GM18519 (cell line): Measurements from ENCODE around the gene FBXW4.
"Not testable (repeated sequence)": the region's sequence is repeated elsewhere in the genome, so short reads cannot be mapped to it uniquely, and the experiment has no call there.

ENCODE experiments used
- ATAC-seq: cut with Tn5 transposase; IDR thresholded peaks from one replicate; pipeline ENCODE4 v1.9.1; 2021; ENCODE audit warnings: mild to moderate bottlenecking, moderate library complexity; ENCODE audit not compliant: unreplicated experiment, low FRiP score

Gene FBXW4

DNA sequence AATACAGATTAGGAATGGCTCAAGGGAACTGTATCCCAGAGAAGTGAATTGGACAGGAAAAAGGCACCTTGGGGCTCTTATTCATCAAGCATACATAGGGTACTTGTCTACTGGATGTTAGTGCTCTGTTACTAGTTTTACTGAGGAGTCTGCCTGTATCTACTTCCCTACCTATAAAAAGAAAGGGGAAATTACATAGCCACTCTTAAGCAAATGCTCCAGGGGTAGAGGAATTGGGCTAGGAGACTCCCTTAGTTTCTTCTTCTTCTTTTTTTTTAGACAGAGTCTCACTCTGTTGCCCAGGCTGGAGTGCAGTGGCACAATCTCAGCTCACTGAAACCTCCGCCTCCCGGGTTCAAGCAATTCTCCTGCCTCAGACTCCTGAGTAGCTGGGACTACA lies 101.6 kb downstream of the FBXW4 start:
- ATAC-seq: not testable (repeated sequence)

DNA sequence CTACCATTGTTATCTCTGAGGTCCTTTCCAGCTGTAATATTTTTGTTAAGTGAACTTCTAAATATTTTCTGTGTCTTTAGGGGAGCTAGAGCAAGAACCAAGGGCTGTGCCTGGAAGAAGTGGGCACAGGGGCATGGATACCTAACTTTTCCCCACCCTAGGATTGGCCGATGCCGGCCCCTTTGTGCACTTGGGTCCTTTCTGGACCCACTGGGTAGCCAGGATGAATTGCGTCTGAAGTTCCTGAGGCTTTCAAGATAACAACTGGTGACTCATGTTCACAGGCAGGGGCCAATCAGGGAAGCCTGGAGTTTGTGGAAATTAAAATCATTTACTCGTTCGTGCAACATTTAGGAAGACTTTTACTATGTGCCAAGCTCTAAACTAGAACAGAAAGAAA lies 106.1 kb downstream of the FBXW4 start:
- no peak for ATAC-seq

DNA sequence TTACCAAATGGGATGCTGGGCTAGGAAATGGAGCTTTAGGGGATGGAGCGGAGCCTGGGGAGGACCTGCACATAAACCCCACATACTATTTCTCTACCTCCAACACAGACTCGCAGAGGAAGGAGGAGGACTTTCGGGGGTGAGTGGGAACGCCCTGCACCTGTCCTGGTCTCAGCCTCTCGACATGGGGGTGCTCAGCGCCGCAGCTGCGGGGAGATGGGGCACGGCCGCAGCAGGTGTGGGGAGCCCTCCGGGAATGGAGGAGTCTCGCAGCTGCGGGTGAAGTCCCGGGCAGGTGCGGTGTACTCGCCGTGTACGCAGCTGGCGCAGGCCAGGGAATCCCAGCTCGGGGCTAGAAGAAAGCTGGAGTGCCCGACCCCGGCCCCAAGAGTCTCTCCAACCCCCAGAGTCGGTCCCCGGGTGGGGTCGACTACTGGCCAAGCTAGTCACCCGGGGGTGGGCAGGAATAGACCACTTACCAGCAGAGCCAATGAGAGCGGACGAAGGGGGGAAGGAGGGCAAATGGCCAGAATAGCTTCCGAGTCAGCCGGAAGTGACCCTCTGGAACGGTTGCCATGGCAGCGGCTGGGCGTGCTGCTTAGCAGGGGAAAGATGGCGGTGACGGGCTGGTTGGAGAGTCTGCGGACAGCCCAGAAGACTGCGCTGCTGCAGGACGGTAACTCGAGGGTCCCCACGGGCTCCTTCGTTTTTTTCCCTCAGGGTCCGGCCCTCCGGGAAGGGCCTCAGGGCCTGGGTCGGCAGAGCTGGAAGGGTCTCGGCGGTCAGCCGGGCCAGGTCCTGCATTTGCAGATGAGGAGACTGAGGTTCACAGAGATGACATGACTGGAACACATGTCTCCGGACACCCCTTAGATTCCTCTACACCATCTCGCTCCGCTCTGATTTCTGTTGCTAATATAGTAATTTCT lies 107.0 kb downstream of the FBXW4 start, which contains the start of the genes DPCD and POLL:
Gene DPCD (plus strand): TSS at position 597 of the 929 bp plus-strand sequence. CDS start 16 bp downstream, at position 613.
Gene POLL (minus strand): TSS at position 533 of the 929 bp plus-strand sequence. CDS start 897 bp downstream, outside the sequence.
- peak; percentile 76 for ATAC-seq

DNA sequence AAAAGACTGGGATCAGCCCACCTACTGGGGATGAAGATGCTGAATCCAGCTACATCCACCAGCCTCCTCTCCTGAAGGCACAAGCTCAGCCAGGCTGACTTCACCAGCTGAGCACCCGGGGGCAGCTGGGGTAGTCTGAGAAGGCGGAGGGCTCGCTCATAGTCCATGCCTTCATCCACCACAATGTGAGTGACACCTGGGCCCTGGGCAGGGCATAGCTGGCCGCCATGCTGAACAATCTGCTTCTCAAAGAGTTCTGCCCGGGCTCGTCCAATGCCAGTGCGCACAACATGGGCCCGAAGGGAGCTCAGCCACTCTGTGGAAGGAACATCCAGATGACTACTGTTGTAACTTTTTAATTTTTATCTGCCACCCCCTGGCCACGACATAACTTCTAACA lies 109.1 kb downstream of the FBXW4 start:
- ATAC-seq: no peak

DNA sequence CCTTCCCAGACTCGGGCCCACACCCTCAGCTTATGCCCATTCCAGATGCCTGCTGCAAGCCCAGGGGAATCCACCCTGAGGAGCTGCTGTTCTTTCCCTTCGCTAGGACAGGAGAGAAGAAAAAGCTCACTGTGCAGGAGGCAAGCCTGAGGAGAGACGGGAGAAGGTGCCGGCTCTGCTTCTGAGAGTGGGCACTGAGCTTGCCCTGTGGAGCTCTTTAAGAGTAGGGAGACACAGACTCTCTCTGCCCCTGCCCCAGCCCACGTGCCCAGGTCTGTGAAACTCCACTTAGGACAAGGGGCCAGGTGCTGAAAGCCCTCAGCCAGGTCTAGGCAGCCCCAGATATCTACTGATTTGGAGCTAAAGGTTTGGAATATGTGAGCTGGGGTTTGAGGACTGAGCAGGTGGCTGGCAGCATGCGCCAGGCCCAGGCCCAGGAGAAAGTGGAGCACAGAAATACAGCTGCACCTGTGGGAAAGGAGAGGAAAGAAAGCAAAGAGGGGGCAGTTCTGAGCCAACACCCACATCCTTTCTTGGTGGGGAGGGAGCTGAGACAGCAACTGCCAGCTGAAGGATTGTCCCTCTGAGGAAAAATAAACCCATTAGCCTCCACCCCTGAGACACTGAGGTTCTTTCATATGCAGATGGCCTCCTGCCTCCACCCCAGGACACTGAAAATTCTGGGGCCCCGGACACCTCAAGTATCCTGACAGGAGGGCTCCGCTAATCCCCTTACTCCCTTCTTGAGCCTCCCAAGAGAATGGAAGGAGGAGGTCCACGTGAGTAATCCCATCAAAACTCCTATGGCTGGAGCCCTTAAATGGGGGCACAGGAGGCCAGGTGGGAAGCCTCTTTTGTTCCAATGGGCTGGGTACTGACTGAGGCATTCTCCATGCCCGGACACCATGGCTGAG lies 114.2 kb downstream of the FBXW4 start:
- no peak for ATAC-seq

DNA sequence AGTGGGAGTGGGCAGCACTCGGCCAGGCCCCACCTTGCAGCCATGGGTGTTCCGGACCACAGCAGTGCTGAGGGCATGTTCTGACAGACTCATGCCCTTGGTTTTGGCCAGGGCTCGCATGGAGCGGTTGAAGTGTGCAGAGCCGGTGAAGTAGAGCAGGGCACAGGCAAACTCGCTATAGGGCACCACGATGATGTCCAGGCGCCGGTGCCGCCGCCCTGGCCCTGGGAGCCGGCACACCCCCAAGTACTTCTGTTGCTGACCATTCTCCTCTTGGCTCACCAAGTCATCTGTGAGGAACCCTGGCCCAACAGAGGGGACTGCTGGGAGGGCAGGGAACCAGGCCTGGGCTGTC lies 115.5 kb downstream of the FBXW4 start:
- no peak for ATAC-seq

DNA sequence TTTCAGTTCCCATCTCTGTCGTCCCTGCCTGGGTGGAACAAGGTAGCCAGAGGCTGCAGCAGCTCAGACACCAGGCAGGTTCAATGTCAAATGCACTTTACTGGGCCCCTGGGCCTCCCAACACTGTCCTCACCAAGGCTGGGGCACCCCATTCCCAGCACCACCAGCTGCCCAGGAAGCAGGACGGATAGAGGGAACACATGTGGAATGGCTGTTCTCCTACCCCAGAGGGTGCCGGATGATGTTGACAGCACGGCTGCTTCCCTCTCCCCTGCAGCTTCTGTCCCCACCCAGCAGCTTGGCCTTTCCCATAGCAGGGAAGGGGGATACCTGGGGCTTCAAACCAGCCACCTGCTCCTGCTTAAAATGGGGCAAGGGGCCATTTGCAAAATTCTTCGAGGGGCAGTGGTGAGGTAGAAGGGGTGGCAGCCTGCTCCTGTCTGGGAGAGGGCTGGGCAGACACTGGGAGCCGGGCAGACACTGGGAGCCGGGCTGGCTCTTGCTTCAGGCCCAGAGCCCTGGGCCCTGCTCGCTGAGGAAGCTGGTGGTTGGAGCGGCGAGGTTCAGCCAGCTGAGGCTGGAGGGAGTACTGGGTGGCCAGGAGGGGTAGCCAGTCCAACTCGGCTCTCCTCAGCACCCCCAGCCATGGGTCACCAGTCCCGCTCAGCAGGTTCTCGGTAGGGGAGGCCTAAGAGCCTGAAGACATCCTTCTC lies 116.0 kb downstream of the FBXW4 start:
- ATAC-seq: no peak

DNA sequence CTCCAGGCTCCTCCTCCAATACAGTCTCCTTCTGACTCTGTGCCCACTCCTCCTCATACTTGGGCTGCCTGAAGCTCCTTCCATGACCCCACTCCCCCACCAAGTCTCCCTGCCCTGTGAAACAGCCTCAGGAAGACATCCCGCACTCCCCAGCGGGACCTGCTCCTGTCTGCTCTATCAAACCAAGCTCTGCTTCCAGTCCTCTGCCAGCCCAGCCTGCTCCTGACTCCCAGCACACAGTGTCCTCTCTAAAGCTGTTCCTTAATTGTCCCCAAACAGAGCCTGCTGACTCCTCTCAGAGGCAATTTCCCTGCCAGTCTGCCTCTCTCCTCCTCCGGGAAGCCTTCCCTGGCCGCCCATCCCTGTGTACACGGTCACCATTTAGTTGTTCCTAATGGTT lies 116.8 kb downstream of the FBXW4 start:
- ATAC-seq: no peak

DNA sequence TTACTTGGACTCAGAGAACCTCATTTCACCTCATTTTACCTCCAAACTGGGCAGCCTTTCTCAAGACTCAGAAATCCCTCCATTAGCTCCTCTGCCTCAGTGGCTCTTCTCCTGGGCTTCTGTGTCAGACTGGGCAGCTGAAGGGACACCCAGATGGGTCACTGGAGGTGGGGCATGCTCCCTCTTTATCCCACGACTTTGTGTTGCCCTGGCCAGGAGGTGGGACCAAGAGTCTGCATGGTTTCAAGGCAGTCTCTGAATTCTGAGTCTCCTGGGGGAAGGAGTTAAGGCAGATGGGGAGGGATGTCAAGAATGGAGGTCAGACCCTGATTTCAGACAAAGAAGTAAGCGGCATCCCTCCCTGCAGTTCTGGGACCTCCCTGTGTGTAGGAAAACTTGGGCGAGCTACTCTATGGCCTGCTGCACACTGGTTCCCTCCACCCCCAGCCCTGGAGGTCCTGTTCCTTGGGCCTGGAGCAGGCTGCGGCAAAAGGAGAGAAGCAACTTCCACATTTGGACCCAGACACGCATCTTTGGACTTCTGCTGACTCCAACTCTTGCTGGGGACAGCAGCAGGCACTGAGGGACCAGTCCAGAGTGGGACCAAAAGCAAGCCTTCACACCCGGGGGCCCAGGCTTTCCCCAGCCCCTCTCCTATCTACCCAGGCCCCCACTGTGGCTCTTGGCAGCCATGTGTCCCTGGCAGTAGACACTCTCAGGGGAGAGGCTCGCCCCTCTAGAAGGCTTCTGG lies 117.7 kb downstream of the FBXW4 start:
- ATAC-seq: no peak

DNA sequence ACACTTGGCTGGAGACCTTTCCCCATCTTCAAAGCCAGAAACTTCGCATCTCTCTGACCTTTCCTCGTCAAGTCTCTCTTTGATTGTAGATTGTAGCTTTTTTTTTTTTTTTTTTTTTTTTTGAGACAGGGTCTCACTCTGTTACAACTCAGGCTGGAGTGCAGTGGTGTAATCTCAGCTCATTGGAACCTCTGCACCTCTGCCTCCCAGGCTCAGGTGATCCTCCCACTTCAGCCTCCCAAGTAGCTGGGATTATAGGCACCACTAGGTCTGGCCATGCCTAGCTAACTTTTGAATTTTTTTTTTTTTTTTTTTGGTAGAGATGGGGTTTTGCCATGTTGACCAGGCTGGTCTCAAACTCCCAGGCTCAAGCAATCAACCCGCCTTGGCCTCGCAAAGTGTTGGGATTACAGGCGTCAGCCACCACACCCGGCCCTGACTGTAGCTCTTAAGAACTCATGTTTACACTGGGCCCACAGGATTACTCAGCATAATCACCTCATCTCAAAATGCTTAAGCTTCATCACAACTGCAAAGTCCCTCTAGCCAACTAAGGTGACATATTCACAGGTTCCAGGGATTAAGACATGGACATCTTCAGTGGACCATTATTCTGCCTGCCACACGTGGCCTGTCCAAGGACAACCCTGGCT lies 118.6 kb downstream of the FBXW4 start:
- no peak for ATAC-seq

DNA sequence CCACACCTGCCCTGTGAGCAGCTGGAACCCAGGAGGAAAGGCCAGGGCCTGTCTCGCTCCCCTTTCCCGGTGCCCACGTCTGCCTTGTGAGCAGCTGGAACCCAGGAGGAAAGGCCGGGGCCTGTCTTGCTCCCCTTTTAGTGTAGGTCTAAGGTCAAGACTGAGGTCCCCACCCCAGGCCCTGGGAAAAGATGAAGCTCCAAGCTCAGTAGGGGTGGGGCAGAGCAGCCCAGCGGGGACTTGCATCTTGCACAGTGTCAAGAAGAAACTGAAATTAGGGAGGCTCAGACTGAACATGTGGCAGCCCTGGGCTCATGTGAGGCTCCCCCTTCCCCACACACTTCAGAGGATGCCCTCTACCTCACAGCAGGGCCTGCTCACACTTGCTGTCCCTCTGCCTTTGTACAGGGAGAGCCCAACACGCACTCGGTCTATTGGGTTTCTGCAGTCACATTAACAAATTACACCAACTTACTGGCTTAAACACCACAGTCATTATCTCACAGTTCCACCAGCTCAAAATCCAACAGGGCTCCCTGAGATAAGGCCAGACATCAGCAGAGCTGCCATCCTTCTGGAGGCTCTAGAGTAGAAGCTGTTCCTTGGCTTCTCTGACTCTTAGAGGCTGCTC lies 119.3 kb downstream of the FBXW4 start:
- no peak for ATAC-seq

DNA sequence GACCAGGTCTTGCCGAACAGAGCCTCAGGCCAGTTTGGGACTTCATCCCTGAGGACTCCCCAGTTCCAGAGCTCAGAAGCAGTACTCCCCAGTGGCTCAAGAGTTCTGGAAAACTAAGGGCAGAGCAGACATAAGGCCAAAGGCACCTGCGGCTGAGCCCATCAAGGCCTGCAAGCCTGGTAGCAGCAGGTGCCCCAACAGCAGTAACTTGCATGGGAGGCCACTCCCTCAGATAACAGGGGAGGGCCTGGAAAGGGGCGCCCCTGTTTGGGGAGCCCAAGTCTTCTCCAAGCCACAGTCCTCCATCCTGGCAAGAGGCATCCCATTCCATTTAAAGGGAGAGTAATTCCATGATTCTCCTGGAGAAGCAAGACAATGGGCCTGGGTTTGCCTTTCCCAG lies 119.9 kb downstream of the FBXW4 start:
- ATAC-seq: no peak

DNA sequence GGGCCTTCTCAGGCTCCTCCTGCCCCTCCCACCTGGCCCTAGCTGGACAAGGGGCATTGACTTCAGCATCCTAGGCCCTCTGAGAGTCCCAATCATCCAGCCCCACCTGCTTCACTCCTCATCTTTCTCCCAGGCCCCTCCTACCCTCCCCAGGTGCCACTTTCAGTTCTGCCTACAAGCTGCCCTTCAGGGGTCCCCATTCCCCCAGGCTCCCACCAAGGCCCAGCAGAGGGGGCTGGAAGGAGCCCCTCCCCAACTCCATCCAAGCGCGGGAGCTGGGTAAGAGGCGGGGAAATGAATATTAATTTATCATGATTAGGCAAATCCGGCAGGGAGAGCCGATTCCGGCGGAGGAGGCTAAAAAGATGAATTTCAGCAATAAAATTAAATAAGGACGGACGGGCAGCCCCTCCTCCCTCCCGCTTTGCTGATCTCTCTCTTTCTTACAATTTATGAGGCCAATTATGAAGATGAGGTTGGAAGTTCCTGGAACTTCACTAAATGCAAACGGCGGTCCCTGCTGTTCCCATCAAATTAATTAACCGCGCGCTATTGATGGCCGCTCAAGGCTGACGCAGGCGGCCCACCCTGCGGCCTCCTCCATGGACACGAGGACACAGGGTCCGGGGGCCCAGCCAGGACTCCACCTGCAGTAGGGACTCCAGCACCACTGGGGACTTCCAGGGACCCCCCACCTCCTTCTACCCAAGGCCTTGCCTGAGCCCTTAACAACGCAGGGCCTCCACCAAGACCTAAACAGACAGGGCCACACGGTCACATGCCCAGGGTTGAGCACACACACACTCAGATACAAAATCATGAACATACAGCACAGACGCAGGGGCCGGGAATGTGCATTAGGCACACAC lies 120.9 kb downstream of the FBXW4 start:
- no peak for ATAC-seq

DNA sequence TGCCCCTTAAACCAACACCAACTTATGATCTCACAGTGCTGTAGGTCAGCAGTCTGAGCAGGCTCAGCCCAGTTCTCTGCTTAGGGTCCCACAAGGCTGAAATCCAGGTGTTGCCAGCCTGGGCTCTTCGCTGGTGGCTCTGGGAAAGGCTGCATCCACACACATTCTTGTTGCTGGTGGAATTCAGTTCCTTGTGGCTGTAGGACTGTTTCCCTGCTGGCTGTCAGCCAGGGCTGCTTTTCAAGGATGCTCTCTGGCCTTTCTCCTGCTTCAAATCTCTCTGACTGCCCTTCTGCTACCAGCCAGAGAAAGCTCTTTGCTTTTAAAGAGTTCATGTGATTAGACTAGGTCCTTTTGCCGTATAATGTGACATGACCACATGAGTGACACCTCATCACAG lies 122.2 kb downstream of the FBXW4 start:
- no peak for ATAC-seq

DNA sequence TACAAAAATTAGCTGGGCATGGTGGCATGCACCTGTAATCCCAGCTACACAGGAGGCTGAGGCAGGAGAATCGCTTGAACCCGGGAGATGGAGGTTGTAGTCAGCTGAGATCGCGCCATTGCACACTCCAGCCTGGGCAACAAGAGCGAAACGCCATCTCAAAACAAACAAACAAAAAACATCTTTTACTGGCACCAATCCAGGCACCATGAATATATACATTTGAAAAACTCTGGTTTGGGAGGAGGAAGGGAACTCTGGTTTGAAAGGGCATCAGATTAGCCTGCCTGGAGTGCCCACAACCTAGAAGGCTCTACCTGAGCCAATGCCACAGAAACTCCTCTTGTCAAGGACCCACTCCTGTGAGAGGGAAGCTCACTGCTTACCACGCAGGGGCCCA lies 122.8 kb downstream of the FBXW4 start:
- no peak for ATAC-seq

DNA sequence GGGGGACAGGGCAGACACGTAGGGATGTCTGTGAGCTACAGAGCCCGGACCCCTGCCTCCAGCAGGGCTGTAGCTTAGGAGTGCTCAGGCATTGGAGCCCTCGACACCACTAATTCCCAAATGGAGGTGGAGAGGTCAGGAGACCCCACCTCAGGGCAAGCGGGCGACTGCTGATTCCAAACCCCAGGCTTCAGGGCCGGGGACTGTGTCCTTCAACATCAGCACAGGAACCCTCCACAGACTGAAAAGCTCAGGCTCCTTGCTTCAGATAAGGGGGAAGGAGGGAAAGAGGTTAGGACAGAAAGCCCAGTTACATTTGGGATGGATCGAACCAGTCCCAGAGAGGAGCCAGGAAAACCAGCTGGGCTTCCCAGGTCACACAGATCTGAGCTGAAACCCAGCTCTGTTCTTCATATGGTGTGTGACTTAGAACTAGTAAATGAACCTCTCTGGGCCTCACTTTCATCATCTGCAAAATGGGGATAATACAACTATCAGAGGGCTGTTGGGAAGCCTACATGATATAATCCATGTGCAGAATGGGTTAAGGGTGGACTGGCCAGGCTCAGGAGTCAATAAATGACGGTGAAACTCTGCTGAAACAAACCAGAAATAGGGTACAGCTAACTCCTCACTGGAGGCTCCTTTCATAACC lies 123.6 kb downstream of the FBXW4 start:
- ATAC-seq: no peak

DNA sequence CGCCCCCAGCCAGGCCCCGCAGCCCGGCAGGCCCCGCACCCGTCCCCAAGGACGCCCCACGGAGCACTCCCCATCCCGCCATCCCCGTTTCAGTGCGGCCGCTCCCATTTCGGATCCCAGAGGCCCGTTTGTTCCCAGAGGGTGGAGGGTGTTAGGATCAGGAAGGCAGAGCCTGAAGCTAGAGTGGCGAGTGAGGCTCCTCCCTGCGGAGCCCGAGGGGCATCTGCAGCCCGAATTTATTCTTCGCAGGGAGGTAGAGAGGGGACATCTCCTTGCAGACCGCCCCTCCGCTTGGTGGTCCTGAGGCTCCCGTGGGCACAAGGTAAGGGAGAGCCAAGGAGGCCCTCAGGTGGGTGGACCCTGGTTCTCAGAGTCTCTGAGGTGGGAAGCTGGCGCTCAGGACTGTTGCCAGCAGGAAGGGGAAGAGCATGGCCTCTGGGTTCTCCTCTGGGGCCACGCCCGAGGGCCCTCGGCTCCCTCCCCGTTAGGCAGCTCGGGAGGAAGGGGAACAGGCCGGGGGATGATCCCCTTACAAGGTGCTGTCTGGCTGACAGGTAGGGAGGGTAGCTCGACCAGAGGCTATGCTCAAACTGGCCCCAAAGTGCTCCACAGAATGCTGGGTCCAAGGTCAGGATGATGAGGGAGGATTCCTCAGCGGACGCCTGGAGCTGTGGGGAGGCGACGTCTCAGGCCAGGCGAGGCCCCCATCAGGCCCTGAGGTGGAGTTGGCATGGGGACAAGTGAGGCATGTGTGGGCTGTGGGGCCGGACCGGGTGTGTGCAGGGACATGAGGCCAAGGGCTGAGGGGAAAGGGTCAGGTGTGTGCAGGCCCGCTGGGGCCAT lies 124.3 kb downstream of the FBXW4 start:
- ATAC-seq: no peak
